Right hindlimb (tissue), 1 donor: ENCODE data around the gene TBC1D14.

ENCODE experiments used
- DNase-seq: peaks from one replicate; pipeline ENCODE4 v3.0.0-alpha.2; 2018

TBC1D14 gene

DNA sequence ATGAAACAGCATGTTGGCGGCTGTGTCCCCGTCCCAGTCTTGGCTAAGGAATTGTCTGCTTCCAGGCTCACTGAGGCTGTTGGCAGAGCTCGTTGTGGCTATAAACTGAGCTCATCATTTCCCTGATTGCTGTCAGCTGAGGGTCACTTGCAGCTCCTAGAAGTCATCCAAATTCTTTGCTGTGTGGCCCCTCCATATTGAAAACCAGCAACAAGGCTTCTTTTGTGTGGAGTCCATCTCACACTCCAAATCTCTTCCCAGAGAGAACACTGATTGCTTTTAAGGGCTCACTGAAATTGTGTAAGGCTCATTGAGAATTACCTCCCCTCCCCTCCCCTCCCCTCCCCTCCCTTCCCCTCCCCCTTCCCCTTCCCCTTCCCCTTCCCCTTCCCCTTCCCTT lies 23.3 kb downstream of the TBC1D14 start:
- DNase-seq, result no peak

DNA sequence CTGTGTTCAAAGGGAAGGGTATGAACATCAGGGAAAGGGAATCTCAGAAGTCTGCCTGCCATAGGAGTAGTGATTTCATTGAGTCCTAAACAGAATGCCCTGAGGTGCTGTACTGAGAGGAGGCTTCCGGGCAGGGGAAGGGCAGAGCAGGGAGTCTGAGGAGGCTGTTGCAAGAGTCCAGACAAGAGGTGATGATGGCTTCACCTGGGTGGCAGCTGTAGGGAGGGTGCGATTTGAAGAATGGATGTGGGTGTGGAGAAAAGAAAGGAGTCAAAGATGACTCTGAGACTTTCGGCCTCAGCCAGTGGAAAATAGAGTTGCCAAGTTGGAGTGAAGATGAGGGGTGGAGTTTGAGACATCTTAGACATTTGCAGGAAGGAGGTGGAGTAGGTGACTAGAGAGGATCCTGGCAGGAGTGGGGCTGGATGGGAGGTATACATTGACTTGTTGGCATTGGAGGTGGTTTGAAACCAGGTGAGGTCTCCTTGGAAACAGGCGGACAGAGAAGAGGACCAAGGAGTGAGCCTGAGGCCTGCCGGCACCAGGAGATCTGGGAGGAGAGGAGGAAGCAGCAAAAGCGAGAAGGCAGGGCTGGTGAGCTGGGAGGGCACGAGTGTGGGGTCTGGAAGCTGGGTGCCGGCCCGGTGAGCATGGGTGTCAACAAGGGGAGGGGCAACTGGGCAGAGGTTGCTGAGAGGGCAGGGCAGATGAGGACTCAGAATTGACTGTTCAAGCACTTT lies 24.2 kb downstream of the TBC1D14 start:
- DNase-seq, result no peak

GRCh38 chr4:6935965-6936364 lies 26.3 kb downstream of the TBC1D14 start:
- no peak for DNase-seq

- no peak for DNase-seq
These were observed 27.6 kb downstream of the TBC1D14 start for GRCh38 chr4:6937201-6937600.

DNA sequence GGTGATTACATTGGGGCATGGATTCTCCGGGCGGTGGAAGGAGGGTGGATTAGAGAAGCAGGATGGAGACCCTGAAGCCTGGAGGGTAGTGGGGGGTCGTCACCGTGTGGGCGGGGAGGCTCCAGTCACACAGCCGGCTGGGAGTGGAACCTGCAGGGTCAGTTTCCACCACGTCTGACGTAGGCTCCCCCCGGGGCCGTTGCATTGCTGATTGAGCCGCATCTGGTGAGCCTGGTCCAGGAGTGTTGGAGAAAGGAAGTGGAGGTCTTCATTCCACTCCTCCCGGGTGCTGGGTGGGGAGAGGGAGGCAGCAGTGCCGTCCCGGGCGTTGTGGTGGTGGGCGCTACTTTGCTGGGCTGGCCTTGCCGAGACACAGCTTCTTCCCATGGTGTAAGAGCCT lies 28.1 kb downstream of the TBC1D14 start:
- DNase-seq, result no peak

DNA sequence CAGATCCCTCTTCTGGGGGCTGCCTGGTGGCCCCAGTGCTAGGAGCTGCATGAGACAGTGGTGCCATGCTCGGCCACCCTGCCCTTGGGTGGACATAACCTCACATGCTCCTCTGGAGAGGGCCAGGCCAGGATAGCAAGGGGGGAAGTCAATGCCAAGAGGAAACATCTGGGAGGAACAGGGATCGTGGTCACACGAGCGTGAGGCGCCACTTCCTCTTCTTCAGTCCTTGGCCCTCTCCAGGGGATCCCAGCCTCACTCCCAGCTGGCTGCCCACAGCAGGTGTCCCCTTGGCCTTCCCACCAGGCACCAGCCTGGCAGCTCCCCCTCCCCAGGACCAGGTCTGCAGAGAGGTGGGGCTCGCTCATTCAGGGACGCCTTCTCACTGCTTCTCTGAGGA lies 28.6 kb downstream of the TBC1D14 start:
- no peak for DNase-seq

GRCh38 chr4:6938647-6939271 lies 29.1 kb downstream of the TBC1D14 start:
- DNase-seq, result no peak

- no peak for DNase-seq
These were observed 30.4 kb downstream of the TBC1D14 start for GRCh38 chr4:6939761-6940743.

DNA sequence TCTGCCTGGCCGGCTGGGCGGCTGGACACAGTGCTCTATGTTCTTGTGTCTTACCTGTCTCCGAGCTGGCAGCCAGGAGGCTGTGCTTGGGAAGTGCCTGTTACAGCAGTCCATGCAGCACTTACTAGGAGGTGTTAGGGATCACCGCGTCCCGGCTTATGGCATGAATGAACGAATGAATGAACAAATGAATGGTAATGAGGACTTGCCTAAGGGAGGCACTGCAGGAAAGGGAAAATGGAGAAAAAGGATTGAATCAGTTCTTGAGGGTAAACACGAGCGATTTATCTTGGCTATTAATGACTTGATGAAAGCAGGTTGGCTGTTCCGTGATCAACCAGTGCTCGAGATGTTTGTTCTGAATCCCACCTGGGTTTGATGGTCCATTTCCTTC lies 31.1 kb downstream of the TBC1D14 start:
- DNase-seq, result no peak

GRCh38 chr4:6941796-6942195 lies 32.2 kb downstream of the TBC1D14 start:
- DNase-seq, result no peak

DNA sequence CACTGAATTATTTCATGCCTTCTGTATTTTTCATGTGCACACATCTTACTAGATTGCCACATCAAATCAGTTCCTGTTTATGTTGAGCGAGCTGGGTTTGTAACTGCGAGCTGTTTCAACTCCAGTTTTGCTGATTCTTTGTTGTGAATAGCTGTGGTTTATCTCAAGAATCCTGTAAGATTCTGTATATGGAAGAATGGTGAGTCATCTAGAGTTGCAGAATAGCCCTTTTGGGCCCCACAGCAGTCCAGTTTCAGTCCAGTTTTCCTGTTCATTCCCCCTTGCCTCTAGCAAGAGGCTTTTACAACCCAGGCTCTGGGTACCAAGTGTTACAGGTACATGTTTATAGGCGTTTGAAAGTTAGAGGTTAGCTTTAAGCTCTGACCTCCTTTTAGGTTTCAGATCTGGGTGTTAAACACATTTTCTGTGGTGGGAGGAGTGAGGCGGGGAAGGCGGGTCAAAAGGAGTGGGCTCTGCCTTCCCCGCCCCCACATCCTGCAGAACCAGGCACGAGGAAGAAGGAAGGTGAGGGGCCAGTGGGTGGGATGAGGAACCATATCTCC lies 32.7 kb downstream of the TBC1D14 start:
- DNase-seq, result no peak

GRCh38 chr4:6943012-6943884 lies 33.6 kb downstream of the TBC1D14 start:
- no peak for DNase-seq

GRCh38 chr4:6943885-6944225 lies 34.2 kb downstream of the TBC1D14 start:
- no peak for DNase-seq

- no peak for DNase-seq
These were observed 34.9 kb downstream of the TBC1D14 start for GRCh38 chr4:6944301-6945051.

- no peak for DNase-seq
These were observed 35.4 kb downstream of the TBC1D14 start for GRCh38 chr4:6945052-6945409.

- no peak for DNase-seq
These were observed 36.9 kb downstream of the TBC1D14 start for GRCh38 chr4:6946497-6946896.

GRCh38 chr4:6948134-6948460 lies 38.5 kb downstream of the TBC1D14 start:
- no peak for DNase-seq

DNA sequence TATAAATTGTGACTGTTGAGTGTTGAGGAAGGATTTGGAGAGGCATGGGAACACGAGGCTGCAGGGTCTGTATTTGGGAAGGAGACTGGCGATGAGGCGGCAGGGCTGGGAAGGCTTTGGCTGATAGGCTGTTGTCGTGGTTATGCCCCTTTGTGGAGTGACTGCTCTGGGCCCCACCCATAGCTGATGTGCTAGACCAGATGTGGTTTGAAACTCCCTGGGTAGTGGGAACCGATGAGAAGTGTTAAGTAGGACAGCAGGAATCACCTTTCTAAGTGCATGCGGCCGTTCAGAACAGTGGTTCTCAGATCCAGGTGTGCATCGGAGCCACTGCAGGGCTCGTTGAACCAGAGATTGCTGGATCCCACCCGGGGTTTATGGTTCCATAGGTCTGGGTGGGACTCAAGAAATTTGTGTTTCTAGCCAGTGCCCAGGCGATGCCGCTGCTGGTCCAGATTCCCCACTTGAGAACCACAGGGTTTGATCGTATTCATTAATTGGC lies 42.3 kb downstream of the TBC1D14 start:
- no peak for DNase-seq

DNA sequence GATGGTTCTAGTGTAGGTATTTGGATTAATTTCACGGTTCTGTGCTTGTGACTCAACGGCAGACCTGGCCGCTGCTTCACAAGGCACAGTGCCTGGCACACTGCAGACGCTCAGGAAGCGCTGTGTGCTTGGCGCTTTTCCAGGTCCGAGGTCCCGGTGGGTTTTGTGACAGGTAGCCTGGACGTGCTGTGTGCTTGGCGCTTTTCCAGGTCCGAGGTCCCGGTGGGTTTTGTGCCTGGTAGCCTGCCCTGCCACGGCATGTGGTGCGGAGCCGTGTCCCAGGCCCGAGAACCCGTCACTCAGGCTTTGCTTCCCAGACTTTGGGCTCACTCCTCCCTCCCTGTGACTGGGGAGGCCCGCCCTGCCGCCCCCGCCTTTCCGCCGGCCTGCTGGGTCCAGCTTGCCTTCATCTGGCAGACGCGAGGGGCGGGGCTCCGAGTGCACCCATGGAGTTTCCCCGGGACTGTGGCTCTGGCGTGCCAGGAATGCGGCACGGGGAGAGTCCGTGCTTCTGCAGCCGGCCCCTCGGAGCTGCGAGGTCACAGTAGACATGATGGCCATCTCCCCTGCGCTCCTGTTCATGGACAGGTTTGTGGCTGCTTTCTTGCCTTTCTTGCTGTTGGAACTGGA lies 44.2 kb downstream of the TBC1D14 start:
- peak; percentile 69 for DNase-seq

DNA sequence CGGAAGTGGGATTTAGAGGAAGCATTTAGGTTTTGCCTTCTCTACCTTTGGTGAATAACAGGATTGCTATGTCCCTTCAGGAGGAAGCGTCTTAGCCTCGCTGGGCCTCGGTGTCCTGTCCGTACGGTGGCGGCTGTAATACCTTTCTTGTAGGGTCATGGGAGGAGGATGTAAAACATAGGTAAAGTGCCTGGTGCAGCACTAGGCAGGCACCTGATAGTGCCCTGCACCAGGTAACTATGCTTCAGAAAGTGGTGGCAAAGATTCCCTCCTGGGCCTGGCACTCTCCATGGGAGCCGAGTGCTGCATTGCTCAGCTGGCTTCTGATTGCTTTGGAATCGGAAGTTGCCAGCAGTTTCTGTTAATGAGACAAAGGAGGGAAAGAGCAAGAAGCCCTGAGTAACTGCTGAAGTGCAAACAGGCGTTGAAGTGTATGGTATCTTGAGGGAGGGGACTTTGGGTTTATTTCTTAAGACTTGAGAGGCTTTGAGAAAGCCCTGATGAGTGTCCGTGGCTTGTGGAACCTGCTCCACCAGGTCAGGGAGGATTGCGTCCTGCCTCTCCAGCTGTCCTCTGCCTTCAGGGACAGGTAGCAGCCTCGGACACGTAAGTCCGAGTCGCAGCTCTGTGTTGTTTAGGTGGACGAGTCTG lies 45.8 kb downstream of the TBC1D14 start:
- DNase-seq, result no peak

GRCh38 chr4:6956087-6956433 lies 46.4 kb downstream of the TBC1D14 start:
- DNase-seq, result no peak
